Astrocyte of the spinal cord (primary cell): ENCODE data around the gene TCF15.

Experiments used
- DNase-seq: peaks from one replicate; pipeline ENCODE4 v3.0.0; 2011; ENCODE audit warnings: low read depth, low spot score
- H3K4me3 ChIP-seq: 2 replicates; pipeline ENCODE4 v1.5.1; 2011; ENCODE audit warnings: low read depth, mild to moderate bottlenecking, low read length, moderate library complexity
- CTCF ChIP-seq: IDR thresholded peaks from 2 replicates; pipeline ENCODE4 v1.5.1; 2012; ENCODE audit warnings: low read depth, mild to moderate bottlenecking, low read length, inconsistent platforms
- in situ Hi-C: cut with HindIII; loops from 2 replicates; pipeline ENCODE4 v1.10.0; 2017; ENCODE audit warnings: low sequenced_read_pairs

Gene TCF15

GRCh38 chr20:595330-596308 is 14.5 kb downstream of the TCF15 start:
- in situ Hi-C loops, result no loop called here
- H3K4me3 ChIP-seq, result no peak overlapping the region
- TF ChIP-seq CTCF, result no peak
- DNase-seq, result no peak

- no peak for TF ChIP-seq CTCF
- in situ Hi-C loops, result no loop called here
- no peak for DNase-seq
- no peak overlapping the region for H3K4me3 ChIP-seq
Observed at GRCh38 chr20:592506-592905, 17.6 kb downstream of the TCF15 start.

GRCh38 chr20:591941-592340 is 18.2 kb downstream of the TCF15 start:
- in situ Hi-C loops, result no loop called here
- TF ChIP-seq CTCF, result no peak
- no peak for DNase-seq
- H3K4me3 ChIP-seq, result no peak overlapping the region

GRCh38 chr20:588932-589672 is 21.0 kb downstream of the TCF15 start:
- TF ChIP-seq CTCF, result no peak

GRCh38 chr20:588476-588875 is 21.6 kb downstream of the TCF15 start:
- DNase-seq, result no peak
- in situ Hi-C loops, result no loop called here
- TF ChIP-seq CTCF, result no peak
- H3K4me3 ChIP-seq, result no peak overlapping the region

More at GRCh38 chr20:588932-589672, 21.0 kb downstream of the TCF15 start:
- DNase-seq, result no peak
- H3K4me3 ChIP-seq, result no peak overlapping the region
- in situ Hi-C loops, result no loop called here

GRCh38 chr20:584971-585301 is 25.2 kb downstream of the TCF15 start:
- no peak for TF ChIP-seq CTCF
- H3K4me3 ChIP-seq, result no peak overlapping the region
- DNase-seq, result no peak
- in situ Hi-C loops, result no loop called here
